Hepatocyte (in vitro differentiated cells): ENCODE data around the gene SLC35D2. TPM values are rescaled to one million over a fixed set of nuclear protein-coding genes. Genes with fewer than 3 reads are reported as not detected.
"Not testable (repeated sequence)": the region's sequence is repeated elsewhere in the genome, so short reads cannot be mapped to it uniquely, and the experiment has no call there.

Experiments used
- DNase-seq: peaks from one replicate; pipeline ENCODE4 v3.0.0-alpha.2; 2016; ENCODE audit warnings: low spot score
- H2AFZ ChIP-seq: fragments of 200-600 bp; sonication (generic); 2 replicates; pipeline ENCODE4 v1.6.0; 2016; ENCODE audit warnings: antibody characterized with exemption, mild to moderate bottlenecking
- H3K27ac ChIP-seq: fragments of 200-600 bp; sonication (generic); 2 replicates; pipeline ENCODE4 v1.5.1; 2016; ENCODE audit warnings: mild to moderate bottlenecking
- H3K27me3 ChIP-seq: fragments of 200-600 bp; sonication (generic); 2 replicates; pipeline ENCODE4 v1.6.1; 2016
- H3K36me3 ChIP-seq: fragments of 200-600 bp; sonication (generic); replicated peaks from 2 replicates; pipeline ENCODE4 v1.5.1; 2016; ENCODE audit warnings: low read depth; ENCODE audit not compliant: insufficient read depth
- H3K4me1 ChIP-seq: fragments of 200-600 bp; sonication (generic); 2 replicates; pipeline ENCODE4 v1.5.1; 2016; ENCODE audit warnings: mild to moderate bottlenecking, moderate library complexity; ENCODE audit not compliant: insufficient read depth
- H3K4me2 ChIP-seq: fragments of 200-600 bp; sonication (generic); 2 replicates; pipeline ENCODE4 v1.6.0; 2016
- H3K4me3 ChIP-seq: fragments of 200-600 bp; sonication (generic); 2 replicates; pipeline ENCODE4 v1.5.1; 2016; ENCODE audit warnings: mild to moderate bottlenecking
- H3K79me2 ChIP-seq: fragments of 200-600 bp; sonication (generic); 2 replicates; pipeline ENCODE4 v1.6.0; 2017; ENCODE audit warnings: mild to moderate bottlenecking
- H3K9me2 ChIP-seq: fragments of 200-600 bp; sonication (generic); replicated peaks from 2 replicates; pipeline ENCODE4 v1.6.0; 2017; ENCODE audit warnings: mild to moderate bottlenecking; ENCODE audit not compliant: insufficient read depth
- H3K9me3 ChIP-seq: fragments of 200-600 bp; sonication (generic); 2 replicates; pipeline ENCODE4 v1.5.1; 2016; ENCODE audit warnings: low read depth, mild to moderate bottlenecking
- H4K20me1 ChIP-seq: fragments of 200-600 bp; sonication (generic); 2 replicates; pipeline ENCODE4 v1.6.0; 2016; ENCODE audit warnings: mild to moderate bottlenecking; ENCODE audit not compliant: insufficient read depth, poor library complexity, severe bottlenecking
- CTCF ChIP-seq: fragments of 200-600 bp; sonication (generic); IDR thresholded peaks from 2 replicates; pipeline ENCODE4 v1.5.1; 2016; ENCODE audit warnings: antibody characterized with exemption, mild to moderate bottlenecking; ENCODE audit not compliant: poor library complexity
- EZH2 ChIP-seq: fragments of 200-600 bp; sonication (generic); IDR thresholded peaks from 2 replicates; pipeline ENCODE4 v1.6.1; 2016; ENCODE audit warnings: antibody characterized with exemption, mild to moderate bottlenecking, borderline replicate concordance
- EZH2phosphoT487 ChIP-seq: fragments of 200-600 bp; sonication (generic); IDR thresholded peaks from one replicate; pipeline ENCODE4 v1.6.1; 2018; ENCODE audit warnings: antibody characterized with exemption, mild to moderate bottlenecking, low read depth, moderate library complexity; ENCODE audit not compliant: unreplicated experiment, severe bottlenecking
- WGBS: methylation state at CpG from one replicate; pipeline ENCODE4 v1.1.6; 2016; ENCODE audit warnings: low lambda C conversion rate; ENCODE audit errors: missing lambda C conversion rate; 5-methylcytosine and 5-hydroxymethylcytosine counted together
- polyA plus RNA-seq: library from polyadenylated mRNA; unstranded; fragments of >200 nt; fragmentation: Nextera tagmentation; extraction: Ambion mirVana; gene quantifications from 2 replicates; pipeline ENCODE4 v1.2.1, GENCODE V29; 2016
- total RNA-seq: library from RNA; depleted of rRNA; stranded (reverse); fragments of >200 nt; gene quantifications from 2 replicates; pipeline ENCODE4 v1.2.3, GENCODE V29; 2014

Gene SLC35D2
- total and polyA plus RNA-seq, 2 experiments from 2014 or later, result 77.7 to 87.5 TPM

DNA sequence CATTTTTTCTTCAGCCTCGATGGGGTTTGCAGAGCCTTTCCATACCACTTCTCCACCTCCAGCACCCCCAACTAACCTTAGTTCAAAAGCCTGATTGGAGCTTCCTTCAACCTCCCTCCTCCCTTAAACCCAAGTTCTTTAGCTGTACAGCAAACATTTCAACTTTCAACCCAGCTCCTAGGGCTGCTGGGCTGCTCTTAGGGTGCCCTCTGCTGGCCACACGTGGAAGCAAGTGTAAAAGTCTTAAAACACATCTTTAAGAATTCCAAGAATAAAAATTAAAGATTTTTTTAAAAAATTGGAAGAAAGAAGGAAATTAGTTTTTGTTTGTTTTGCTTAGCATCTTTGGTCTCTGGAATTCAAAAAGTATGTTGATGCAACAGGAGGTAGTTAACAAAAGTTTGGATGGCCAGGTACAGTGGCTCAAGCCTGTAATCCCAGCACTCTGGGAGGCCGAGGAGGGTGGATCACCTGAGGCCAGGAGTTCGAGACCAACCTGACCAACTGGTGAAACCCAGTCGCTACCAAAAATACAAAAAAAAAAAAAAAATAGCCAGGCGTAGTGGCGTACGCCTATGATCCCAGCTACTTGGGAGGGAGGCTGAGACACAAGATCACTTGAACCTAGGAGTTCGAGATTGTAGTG, 66.1 kb downstream of the SLC35D2 start:
- Histone ChIP-seq H3K9me3 (peaks cover 3% of the 10 kb centered on the region), H3K27me3 (no peaks in the 10 kb centered on the region), H3K9me2 (no peaks in the 10 kb centered on the region), H3K4me2 (no peak overlapping the region), H3K79me2 (no peaks in the 10 kb centered on the region), H3K4me3 (no peak overlapping the region), H3K36me3 (no peaks in the 10 kb centered on the region), H4K20me1 (no peaks in the 10 kb centered on the region), H2AFZ (no peak overlapping the region), H3K27ac (no peak overlapping the region), H3K4me1 (no peaks in the 10 kb centered on the region)
- peak; percentile 80 for DNase-seq
- TF ChIP-seq CTCF (peak; percentile 93), EZH2phosphoT487 (no peak), EZH2 (no peak)
- WGBS, result 57% methylated on average over 9 of the region's 9 CpGs

DNA sequence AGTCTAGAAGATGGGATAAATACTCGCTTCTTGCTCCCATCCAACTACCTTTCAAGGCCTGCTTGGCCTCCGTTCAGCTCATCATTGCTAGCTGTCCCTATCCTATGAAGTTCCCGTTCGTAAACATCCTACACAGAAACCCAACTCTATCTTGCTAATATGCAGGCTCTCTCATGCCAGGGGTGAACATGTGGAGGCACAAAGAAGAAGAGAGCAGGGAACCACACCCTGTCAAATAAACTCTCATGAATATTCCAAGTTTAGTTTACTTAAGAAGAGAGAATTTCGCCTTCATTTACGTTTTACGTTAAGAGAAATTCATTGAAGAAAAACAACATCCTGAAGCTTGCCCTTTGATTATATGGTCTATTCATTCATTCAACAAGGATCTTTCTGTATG, 73.7 kb downstream of the SLC35D2 start:
- WGBS, result 91% methylated on average over 7 of the region's 7 CpGs
- TF ChIP-seq CTCF, result no peak
- TF ChIP-seq EZH2, result no peak
- no peak for TF ChIP-seq EZH2phosphoT487
- H3K27ac ChIP-seq, result no peak overlapping the region

GRCh38 chr9:96306958-96307357, 76.6 kb downstream of the SLC35D2 start:
- not testable (repeated sequence) for H3K27me3 ChIP-seq, H3K4me1 ChIP-seq, H3K9me3 ChIP-seq, H3K4me2 ChIP-seq, H2AFZ ChIP-seq, DNase-seq, H3K4me3 ChIP-seq, H3K79me2 ChIP-seq, H3K36me3 ChIP-seq, H3K9me2 ChIP-seq, H4K20me1 ChIP-seq, H3K27ac ChIP-seq
- 99% methylated on average over 6 of the region's 6 CpGs for WGBS

More for the DNA sequence above, 73.7 kb downstream of the SLC35D2 start:
- Histone ChIP-seq H4K20me1 (no peaks in the 10 kb centered on the region), H3K27me3 (no peaks in the 10 kb centered on the region), H3K36me3 (no peaks in the 10 kb centered on the region), H3K4me1 (no peaks in the 10 kb centered on the region), H3K9me3 (peaks cover 3% of the 10 kb centered on the region), H3K9me2 (no peaks in the 10 kb centered on the region), H3K4me3 (no peak overlapping the region), H3K79me2 (no peaks in the 10 kb centered on the region), H2AFZ (no peak overlapping the region), H3K4me2 (no peak overlapping the region)
- no peak for DNase-seq

- DNase-seq, result no peak
- Histone ChIP-seq H3K79me2 (no peaks in the 10 kb centered on the region), H3K27me3 (no peaks in the 10 kb centered on the region), H3K4me2 (no peak overlapping the region), H3K9me2 (no peaks in the 10 kb centered on the region), H3K9me3 (no peaks in the 10 kb centered on the region), H4K20me1 (no peaks in the 10 kb centered on the region), H3K4me1 (no peaks in the 10 kb centered on the region), H3K27ac (no peak overlapping the region), H3K36me3 (no peaks in the 10 kb centered on the region), H2AFZ (no peak overlapping the region), H3K4me3 (no peak overlapping the region)
- 55% methylated on average over 4 of the region's 4 CpGs for WGBS
- no peak for TF ChIP-seq EZH2phosphoT487
- no peak for TF ChIP-seq EZH2
- no peak for TF ChIP-seq CTCF
Observed at GRCh38 chr9:96305171-96305570, 78.3 kb downstream of the SLC35D2 start.
